Measurements from ENCODE around the gene RCVRN. TPM values are rescaled to one million over a fixed set of nuclear protein-coding genes. Genes with fewer than 3 reads are reported as not detected.

Gene RCVRN
- total RNA-seq, 1 experiment from 2014 or later: not detected

DNA sequence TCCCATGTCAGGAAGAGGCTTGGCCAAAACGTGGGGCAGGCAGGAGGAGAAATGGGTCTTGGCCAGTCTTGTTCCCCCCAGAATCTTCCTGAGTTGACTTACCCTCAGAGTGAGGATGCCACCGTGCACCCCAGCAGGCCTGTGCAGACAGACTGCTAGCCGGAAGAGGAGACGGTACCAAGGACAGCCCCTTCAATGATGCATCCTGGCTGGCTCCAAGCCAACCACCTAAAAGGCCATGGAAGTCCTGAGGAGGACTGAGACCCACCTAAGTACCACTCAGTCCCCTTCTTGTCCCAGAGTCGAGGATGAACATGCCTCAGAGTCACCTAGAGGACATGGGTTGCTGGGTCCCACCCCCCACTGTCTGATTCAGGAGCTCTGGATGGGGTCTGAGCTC is 46.7 kb upstream of the RCVRN start:
- ChIA-PET POLR2A (no interaction called here), CTCF (no interaction called here)
- no peaks in the 10 kb centered on the region for H3K36me3 ChIP-seq (ENCODE audit: control insufficient read depth, insufficient read depth, low read length)
- H3K4me1 ChIP-seq (ENCODE audit: control insufficient read depth, insufficient read depth, low read length): no peaks in the 10 kb centered on the region
- no TSS peak for BruUV-seq (replicated peaks)
- intact Hi-C loops (cut with micrococcal nuclease; ENCODE audit: unreplicated experiment): no loop called here
- DNase-seq (ENCODE audit: low read depth, low spot score) (no peak), ATAC-seq (no peak)
- no peak for TF ChIP-seq POLR2AphosphoS5 (IDR thresholded peaks at IDR 0.05; ENCODE audit: low read depth, low read length)
- TF ChIP-seq SIN3A (IDR thresholded peaks at IDR 0.05; ENCODE audit: borderline replicate concordance, insufficient read depth, low read depth, low read length): no peak
- TF ChIP-seq CTCF (IDR thresholded peaks at IDR 0.05): no peak
- no peak for TF ChIP-seq TCF7L2 (IDR thresholded peaks at IDR 0.05; ENCODE audit: low read depth, low read length)
- TF ChIP-seq, protein P1, sequence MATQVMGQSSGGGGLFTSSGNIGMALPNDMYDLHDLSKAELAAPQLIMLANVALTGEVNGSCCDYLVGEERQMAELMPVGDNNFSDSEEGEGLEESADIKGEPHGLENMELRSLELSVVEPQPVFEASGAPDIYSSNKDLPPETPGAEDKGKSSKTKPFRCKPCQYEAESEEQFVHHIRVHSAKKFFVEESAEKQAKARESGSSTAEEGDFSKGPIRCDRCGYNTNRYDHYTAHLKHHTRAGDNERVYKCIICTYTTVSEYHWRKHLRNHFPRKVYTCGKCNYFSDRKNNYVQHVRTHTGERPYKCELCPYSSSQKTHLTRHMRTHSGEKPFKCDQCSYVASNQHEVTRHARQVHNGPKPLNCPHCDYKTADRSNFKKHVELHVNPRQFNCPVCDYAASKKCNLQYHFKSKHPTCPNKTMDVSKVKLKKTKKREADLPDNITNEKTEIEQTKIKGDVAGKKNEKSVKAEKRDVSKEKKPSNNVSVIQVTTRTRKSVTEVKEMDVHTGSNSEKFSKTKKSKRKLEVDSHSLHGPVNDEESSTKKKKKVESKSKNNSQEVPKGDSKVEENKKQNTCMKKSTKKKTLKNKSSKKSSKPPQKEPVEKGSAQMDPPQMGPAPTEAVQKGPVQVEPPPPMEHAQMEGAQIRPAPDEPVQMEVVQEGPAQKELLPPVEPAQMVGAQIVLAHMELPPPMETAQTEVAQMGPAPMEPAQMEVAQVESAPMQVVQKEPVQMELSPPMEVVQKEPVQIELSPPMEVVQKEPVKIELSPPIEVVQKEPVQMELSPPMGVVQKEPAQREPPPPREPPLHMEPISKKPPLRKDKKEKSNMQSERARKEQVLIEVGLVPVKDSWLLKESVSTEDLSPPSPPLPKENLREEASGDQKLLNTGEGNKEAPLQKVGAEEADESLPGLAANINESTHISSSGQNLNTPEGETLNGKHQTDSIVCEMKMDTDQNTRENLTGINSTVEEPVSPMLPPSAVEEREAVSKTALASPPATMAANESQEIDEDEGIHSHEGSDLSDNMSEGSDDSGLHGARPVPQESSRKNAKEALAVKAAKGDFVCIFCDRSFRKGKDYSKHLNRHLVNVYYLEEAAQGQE (IDR thresholded peaks at IDR 0.05; ENCODE audit: insufficient read depth in 1 of 2, low read depth in 2 of 2, low read length in 1 of 2): no peak
- H3K4me3 ChIP-seq (ENCODE audit: low read depth in 2 of 2, low read length in 2 of 2): no peak overlapping the region
- H3K9me3 ChIP-seq (ENCODE audit: control insufficient read depth, insufficient read depth, low read depth, low read length): no peaks in the 10 kb centered on the region
- no peak overlapping the region for H3K27ac ChIP-seq (ENCODE audit: low read length)
- in situ Hi-C loops (cut with HindIII; ENCODE audit: low pct_unique_long_range_greater_than_20kb, low sequenced_read_pairs): no loop called here
- H3K27me3 ChIP-seq (ENCODE audit: control insufficient read depth, insufficient read depth, low read length): peaks cover 3% of the 10 kb centered on the region; the same call in 1 of the 2 replicates

GRCh38 chr17:9948928-9949327 is 43.9 kb upstream of the RCVRN start:
- Histone ChIP-seq H3K27ac (ENCODE audit: low read length) (no peak overlapping the region), H3K36me3 (ENCODE audit: control insufficient read depth, insufficient read depth, low read length) (no peaks in the 10 kb centered on the region), H3K4me1 (ENCODE audit: control insufficient read depth, insufficient read depth, low read length) (no peaks in the 10 kb centered on the region), H3K27me3 (ENCODE audit: control insufficient read depth, insufficient read depth, low read length) (peaks cover 3% of the 10 kb centered on the region; the same call in 1 of the 2 replicates), H3K9me3 (ENCODE audit: control insufficient read depth, insufficient read depth, low read depth, low read length) (no peaks in the 10 kb centered on the region), H3K4me3 (ENCODE audit: low read depth in 2 of 2, low read length in 2 of 2) (no peak overlapping the region)
- ATAC-seq (no peak), DNase-seq (ENCODE audit: low read depth, low spot score) (no peak)
- ChIA-PET POLR2A (no interaction called here), CTCF (no interaction called here)
- no TSS peak for BruUV-seq (replicated peaks)
- TF ChIP-seq TCF7L2 (IDR thresholded peaks at IDR 0.05; ENCODE audit: low read depth, low read length): no peak
- TF ChIP-seq, protein P1 (IDR thresholded peaks at IDR 0.05; ENCODE audit: insufficient read depth in 1 of 2, low read depth in 2 of 2, low read length in 1 of 2): no peak
- TF ChIP-seq SIN3A (IDR thresholded peaks at IDR 0.05; ENCODE audit: borderline replicate concordance, insufficient read depth, low read depth, low read length): no peak
- TF ChIP-seq CTCF (IDR thresholded peaks at IDR 0.05): no peak
- TF ChIP-seq POLR2AphosphoS5 (IDR thresholded peaks at IDR 0.05; ENCODE audit: low read depth, low read length): no peak
- intact Hi-C loops (cut with micrococcal nuclease; ENCODE audit: unreplicated experiment) (no loop called here), in situ Hi-C loops (cut with HindIII; ENCODE audit: low pct_unique_long_range_greater_than_20kb, low sequenced_read_pairs) (no loop called here)

All from Panc1 (cell line).